ENCODE measurements around the gene KIAA0040.

Gene KIAA0040

DNA sequence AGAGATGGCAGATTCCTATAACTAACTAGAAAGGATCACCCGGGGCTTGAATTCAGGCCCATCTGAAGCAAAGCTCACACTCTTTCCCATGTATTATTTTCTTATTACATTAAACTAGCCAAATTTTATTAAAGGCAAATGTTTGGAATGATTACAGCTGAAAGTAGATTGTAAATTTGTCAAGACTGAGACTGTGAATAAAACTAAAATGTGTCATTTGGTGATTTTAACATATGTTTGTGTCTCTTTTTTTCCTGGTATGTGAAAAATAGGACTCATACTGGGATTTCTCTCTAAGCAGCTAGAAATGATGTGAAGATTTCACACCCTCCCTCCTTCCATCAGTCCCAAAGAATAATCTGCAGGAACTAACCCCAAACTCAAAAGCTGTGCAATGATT, 19.1 kb upstream of the KIAA0040 start:
- DNase-seq (ENCODE audit: low read depth in 2 of 2) = no peak
- H3K4me3 ChIP-seq (replicated peaks in 1 of 2; ENCODE audit: low read depth in 2 of 2, low read length in 2 of 2) = no peak overlapping the region
- TF ChIP-seq, protein P1, sequence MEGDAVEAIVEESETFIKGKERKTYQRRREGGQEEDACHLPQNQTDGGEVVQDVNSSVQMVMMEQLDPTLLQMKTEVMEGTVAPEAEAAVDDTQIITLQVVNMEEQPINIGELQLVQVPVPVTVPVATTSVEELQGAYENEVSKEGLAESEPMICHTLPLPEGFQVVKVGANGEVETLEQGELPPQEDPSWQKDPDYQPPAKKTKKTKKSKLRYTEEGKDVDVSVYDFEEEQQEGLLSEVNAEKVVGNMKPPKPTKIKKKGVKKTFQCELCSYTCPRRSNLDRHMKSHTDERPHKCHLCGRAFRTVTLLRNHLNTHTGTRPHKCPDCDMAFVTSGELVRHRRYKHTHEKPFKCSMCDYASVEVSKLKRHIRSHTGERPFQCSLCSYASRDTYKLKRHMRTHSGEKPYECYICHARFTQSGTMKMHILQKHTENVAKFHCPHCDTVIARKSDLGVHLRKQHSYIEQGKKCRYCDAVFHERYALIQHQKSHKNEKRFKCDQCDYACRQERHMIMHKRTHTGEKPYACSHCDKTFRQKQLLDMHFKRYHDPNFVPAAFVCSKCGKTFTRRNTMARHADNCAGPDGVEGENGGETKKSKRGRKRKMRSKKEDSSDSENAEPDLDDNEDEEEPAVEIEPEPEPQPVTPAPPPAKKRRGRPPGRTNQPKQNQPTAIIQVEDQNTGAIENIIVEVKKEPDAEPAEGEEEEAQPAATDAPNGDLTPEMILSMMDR (IDR thresholded peaks at IDR 0.05; ENCODE audit: low read depth, low read length) = no peak

DNA sequence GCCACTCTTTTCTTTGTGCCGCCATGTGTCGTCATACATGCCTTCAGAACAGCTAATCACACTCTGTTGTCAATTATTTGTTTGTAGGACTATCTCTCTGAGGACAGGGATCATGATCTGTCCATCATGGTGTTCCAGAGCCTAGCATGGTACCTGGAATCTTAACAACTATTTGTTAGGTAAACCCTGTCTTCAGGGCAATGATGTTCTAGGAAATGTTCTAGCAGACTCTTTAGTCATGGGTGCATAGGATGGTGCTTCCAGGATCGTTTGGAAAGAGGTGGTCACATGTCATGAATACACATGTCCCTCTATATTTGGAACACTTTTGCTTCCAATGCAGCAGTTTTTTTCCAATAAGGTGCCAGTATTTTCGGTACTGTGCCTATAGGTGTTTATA, 18.2 kb upstream of the KIAA0040 start:
- H3K4me3 ChIP-seq (replicated peaks in 1 of 2; ENCODE audit: low read depth in 2 of 2, low read length in 2 of 2) = no peak overlapping the region
- TF ChIP-seq, protein P1 (IDR thresholded peaks at IDR 0.05; ENCODE audit: low read depth, low read length) = no peak
- DNase-seq (ENCODE audit: low read depth in 2 of 2) = no peak

DNA sequence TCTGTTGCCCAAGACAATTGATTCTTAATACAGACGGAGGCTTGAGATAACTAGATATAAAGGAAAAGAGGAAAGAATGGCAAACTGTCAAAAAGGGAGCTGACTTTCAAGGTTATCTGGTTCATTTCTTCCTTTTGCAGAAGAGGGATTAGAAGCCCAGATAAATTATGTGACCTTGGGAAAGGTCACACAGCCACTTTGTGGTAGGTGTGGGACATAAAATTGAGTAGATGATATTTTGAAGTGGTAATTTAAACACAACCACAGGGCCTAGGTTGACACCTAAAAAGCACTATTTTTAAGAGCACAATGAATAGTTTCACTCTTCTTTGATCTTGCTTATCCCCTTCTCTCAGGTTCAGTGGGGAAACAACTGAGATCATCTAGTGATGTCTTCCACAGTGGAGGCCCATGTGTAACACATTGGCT, 16.9 kb upstream of the KIAA0040 start:
- no peak overlapping the region for H3K4me3 ChIP-seq (replicated peaks in 1 of 2; ENCODE audit: low read depth in 2 of 2, low read length in 2 of 2)
- DNase-seq (ENCODE audit: low read depth in 2 of 2) = no peak
- TF ChIP-seq, protein P1 (IDR thresholded peaks at IDR 0.05; ENCODE audit: low read depth, low read length) = no peak

DNA sequence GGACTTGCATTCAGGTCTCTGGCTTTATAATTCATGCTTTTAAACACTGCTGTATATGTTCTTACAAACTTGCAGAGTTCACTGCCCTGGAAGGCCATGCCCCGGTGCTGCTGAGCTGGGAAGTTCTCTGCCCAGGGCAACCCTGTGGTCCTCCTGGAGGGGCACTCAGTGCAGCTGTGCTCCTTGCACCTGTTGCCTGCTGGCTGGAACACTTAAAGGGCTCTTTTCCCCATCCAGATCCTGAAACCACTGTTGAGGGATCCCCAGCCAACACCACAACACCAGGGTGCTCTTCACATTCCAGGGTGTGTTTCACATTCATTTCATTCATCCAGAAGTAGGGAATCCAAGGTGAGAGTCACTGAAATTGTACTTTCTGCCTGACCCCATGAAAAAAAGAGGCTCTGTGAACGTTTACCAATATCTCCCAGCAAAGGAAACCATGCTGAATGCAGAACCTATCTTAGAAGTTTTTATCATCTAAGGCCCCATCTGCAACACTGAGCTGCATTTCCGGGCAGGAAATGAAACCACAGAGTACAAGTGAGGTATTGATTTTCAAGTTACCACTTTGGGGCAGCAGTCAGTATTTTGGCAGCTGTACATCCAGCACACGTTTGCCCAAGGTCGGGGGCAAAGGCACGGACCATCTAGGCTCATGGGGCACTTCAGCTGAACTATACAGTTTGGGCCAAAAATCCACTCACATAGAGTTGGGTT, 16.4 kb upstream of the KIAA0040 start:
- H3K4me3 ChIP-seq (replicated peaks in 1 of 2; ENCODE audit: low read depth in 2 of 2, low read length in 2 of 2) = no peak overlapping the region
- DNase-seq (ENCODE audit: low read depth in 2 of 2) = no peak
- TF ChIP-seq, protein P1 (IDR thresholded peaks at IDR 0.05; ENCODE audit: low read depth, low read length) = no peak

DNA sequence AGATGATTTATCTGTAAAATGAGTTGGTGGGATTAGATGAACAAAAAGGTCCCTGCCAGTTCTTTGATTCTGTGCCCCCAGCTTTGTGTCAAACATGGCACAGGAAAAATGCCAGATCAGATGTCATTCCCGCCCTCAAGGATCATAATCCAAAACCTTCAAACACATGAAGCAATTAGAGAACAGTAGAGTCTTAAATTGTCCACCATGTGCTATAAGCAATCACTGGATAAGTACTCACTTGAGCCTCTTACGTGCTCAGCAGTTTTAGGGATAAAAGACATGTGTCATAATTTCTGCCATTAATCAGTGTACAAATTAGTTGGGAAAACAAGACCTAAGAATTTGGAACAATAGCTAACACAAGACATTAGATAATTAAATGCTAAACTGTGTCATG, 15.4 kb upstream of the KIAA0040 start:
- no peak overlapping the region for H3K4me3 ChIP-seq (replicated peaks in 1 of 2; ENCODE audit: low read depth in 2 of 2, low read length in 2 of 2)
- no peak for DNase-seq (ENCODE audit: low read depth in 2 of 2)

DNA sequence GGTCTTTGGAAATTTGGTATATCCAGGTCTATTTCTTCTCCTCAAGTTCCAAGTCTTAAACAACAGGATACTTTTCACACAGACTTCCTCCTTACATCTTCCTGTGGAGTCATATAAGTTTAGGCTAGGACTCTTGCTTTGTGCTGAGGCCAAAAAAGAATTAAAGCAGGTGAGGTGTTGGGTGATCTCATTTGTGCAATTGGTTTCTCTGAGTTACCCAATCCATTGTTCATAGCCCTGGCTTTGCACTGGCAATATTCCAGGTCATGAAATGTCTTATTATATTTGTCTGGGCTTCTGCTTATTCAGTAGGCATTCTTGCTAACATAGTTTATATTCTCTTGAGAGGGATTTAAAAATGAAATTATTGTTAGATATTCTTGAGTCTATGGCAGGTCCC, 14.1 kb upstream of the KIAA0040 start:
- TF ChIP-seq, protein P1 (IDR thresholded peaks at IDR 0.05; ENCODE audit: low read depth, low read length) = no peak
- DNase-seq (ENCODE audit: low read depth in 2 of 2) = peak in 1 of 2 donors; percentile 36

More for the DNA sequence above, 15.4 kb upstream of the KIAA0040 start:
- TF ChIP-seq, protein P1 (IDR thresholded peaks at IDR 0.05; ENCODE audit: low read depth, low read length) = no peak

DNA sequence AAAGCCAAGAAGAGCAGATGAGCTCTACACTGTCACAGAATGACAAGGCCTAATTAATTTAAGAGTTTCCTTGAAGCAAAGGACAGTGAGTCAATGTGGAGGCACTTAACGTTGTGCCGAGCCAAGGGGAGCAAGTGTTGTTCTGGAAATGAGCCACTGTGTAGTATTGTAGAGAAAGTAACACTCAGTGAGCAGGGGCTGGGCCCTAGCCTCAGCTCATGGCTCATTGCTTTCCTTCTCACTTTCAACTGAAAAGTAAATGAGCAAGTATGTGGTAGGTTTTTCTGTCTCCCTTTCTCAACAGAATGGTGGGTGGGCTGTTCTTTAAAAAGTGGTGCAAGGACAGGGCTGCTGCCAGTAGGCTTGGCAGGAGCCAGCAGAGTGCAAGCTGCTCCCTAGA, 11.8 kb upstream of the KIAA0040 start:
- DNase-seq (ENCODE audit: low read depth in 2 of 2) = no peak
- no peak overlapping the region for H3K4me3 ChIP-seq (replicated peaks in 1 of 2; ENCODE audit: low read depth in 2 of 2, low read length in 2 of 2)
- TF ChIP-seq, protein P1 (IDR thresholded peaks at IDR 0.05; ENCODE audit: low read depth, low read length) = no peak

More for the DNA sequence above, 14.1 kb upstream of the KIAA0040 start:
- H3K4me3 ChIP-seq (replicated peaks in 1 of 2; ENCODE audit: low read depth in 2 of 2, low read length in 2 of 2) = no peak overlapping the region
